OCI-M2 (cell line): ENCODE data around the gene SLC2A10.
"Not testable (repeated sequence)": the region's sequence is repeated elsewhere in the genome, so short reads cannot be mapped to it uniquely, and the experiment has no call there.

Experiments
- DNase-seq: peaks from one replicate; lab custom pipeline; 2025; ENCODE audit not compliant: unreplicated experiment; lab: John Stamatoyannopoulos, UW

Gene SLC2A10

DNA sequence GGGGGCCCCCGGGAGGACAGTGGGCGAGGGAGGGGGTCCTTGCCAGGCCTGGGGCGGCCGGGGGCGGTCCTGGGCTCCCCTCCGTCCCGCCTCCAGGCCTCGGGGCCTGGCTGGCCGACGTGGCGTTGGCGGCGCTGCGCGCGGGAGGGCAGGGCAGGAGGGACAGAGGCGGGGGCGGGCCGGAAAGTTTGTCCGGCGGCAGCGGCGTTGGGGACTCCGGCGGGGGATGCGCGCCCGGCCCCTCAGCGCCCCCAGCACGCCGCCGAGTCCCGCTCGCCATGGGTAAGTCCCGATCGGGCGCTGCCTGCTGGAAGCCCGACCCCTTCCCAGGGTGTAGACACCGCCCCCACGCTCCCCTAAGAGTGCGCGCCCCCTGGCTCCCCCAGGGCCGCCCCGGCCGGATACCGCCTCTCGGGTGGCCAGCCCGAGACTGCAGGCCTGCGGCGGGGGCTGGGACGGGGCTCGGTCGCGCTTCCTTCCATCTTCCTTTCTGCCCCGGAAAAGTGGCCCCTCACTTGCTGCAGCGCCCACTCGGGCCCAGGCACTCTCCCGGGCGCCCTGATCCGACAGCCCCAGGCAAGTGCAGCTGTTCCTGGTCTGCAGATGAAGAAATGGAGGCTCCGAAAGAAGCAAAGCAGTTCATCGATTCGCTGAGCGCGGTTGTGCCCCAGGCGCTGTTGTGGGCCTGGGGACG, at the start of gene SLC2A10:
Gene SLC2A10, plus strand, starts transcription at position 191 of the 694 bp plus-strand sequence. Its CDS starts 88 bp downstream, at position 279.
- DNase-seq, result no peak

DNA sequence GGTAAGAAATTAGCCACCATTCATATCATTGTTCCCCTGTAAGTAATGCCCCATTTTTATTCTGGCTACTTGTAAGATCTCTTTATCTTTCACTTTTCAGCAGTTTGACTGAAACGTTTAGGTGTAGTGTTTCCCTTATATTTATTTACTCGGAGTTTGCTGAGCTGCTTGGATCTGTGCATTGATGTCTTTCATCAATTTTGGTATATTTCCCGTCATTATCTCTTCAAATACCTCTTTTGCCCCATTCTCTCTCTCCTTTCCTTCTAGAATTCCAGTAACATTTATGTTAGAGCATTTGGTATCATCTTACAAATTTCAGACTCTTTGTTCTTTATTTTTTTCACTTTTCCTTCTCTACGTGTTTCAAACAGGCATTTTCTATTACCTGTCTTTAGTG, 49.0 kb upstream of the SLC2A10 start:
- no peak for DNase-seq

DNA sequence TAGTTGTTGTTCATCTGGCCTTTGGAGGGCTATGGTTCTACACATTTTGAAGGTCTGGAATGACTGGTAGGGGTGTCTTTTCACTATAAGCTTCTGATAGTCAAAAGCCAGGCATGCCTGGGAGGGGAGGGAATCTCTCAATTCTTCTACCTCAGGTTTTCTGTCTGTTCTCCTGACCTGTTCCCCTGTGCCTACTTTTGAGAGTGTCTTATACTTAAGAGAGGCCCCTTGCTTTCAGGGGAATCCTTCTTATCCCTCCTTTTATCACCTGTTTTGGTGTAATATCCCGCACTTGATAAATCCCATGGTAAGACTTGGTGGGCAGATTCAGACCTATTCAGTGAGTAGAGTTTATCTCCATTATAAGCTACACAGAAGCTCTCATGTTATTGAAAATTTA, 47.8 kb upstream of the SLC2A10 start:
- no peak for DNase-seq

DNA sequence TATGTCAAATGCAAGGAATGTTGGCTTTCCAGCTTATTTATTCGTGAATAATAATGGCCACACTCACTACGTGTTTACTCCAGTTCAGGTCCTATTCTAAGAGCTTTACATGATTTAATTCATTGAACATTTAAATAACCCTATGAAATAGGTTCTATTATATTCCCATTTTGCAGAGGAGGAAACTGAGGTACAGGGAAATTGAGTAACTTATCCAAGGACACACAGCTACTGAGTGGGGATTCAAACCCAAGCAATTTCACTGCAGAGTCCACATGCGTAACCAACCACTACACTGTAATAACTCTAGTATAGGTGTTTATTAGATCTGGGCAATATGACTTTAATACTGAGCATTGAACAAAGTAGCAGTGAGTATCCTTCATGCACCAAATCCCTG, 45.9 kb upstream of the SLC2A10 start:
- DNase-seq, result no peak

DNA sequence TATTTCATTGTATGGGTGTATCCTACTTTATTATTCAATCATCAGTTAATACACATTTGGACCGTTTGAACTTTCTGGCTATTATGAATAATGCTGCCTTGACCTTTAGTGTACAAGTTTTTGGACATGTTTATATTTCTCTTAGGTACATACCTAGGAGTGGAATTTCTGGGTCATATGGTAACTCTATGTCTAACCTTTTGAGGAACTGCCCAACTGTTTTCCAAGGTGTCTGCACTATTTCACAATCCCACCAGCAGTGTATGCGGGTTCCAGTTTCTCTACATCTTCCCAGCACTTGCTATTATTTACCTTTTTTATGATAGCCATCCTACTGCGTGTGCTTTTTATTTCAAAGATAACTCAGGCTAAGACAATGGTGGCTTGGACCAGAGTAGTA, 43.8 kb upstream of the SLC2A10 start:
- DNase-seq, result no peak

DNA sequence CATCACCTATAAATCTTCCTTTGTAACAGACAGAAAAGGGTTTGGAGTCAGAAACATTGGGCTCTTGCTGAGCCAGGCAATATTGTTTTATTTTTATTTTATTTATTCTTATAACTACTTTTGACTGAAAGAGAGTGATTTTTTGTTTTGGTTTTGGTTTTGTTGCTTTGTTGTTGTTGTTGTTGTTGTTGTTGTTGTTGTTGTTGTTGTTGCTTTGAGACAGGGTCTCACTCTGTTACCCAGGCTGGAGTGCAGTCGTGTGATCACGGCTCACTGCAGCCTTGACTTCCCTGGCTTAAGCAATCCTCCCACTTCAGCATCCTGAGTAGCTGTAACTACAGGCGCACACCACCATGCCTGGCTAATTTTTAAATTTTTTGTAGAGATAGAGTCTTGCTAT, 43.1 kb upstream of the SLC2A10 start:
- DNase-seq, result no peak

DNA sequence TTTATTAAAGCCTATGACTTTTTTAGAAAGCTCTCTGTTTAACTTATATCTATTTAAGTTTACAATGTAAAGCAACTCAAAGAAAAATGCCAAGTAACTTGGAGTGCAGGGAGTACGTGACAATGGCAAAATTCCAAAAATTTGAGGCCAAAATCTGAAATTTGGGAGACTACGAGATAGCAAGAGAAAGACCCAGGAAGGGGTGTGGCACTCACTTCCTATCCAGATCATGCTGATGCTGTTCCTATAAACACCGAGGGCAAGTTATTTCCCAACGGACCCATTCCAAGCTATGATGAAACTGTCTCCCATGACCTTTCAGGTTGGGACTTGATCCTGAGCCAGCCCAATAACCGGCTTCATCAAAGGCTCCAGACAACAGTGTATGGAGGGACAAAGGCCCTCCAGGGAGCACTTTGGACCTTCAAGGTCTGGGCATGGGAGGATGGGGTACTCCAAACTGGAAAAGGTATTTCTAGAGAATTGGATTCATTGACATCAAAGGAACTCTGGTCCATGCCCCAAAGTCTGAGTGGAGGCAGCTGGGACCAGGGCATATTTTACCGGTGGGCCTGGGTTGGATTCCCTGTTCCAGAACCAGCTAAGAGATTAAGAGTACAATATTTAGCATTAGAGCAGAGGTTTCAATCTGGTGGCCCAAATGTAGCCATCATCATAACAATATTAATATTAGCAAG, 42.5 kb upstream of the SLC2A10 start:
- DNase-seq, result no peak

DNA sequence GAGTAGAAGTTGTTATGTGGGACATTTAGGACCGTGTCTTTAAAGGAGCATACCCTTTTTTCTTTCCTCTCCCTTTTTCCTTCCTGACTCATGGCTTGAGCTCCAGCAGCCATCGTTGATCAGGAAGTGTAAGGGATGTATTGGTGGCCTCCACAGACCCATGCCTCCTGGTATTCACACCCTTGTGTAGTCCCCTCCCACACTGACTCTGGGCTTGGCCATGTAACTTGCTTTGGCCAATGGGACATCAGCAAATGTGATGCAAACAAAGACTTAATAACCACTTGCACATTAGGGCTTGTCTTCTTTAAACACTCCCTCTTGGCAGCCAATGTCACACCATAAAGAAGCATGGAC, 39.2 kb upstream of the SLC2A10 start:
- DNase-seq, result no peak

DNA sequence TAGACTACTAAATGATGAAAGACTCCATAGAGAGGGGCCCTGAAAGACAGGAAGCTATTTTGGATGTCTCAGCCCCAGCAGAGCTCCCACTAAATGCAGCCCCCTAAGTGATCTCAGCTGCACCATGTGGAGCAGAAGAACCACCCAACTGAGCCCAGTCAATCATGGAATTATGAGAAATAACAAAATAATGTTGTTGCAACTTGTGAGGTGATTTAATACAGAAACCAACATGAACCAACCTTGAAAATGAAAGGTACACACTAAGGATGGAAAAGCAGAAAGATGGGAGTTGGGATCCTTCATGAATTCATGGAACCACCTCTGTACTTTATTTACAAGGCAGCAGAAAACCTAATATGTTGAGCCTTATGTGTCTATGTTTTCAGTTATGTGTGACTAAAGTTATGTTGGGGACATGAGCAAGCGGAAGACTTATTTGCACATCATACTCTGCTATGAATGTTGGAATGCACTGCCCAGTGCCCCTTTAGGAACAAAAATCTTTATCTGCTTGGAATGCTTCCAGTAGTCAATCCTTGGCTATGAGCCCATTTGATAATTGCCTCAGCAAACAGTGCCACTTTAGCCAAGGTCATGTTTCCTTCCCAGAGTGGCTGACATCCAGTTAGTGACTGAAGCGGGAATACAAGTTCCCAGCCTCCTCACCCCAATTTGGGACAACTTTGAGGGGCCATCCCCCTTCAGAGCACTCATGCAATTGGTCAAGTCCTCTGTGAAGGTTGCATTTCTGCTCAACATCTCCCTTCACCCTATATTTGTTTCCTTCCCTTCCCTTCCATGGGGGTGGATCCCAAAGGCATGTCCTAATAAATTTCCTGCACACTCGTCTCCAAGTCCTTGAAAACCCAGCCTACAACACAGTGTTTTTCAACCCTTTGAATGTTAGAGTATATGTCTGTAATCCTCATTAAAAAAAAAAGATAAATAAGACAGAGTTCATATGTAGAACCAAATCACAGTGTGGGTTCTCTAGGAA, 38.6 kb upstream of the SLC2A10 start:
- DNase-seq, result no peak

DNA sequence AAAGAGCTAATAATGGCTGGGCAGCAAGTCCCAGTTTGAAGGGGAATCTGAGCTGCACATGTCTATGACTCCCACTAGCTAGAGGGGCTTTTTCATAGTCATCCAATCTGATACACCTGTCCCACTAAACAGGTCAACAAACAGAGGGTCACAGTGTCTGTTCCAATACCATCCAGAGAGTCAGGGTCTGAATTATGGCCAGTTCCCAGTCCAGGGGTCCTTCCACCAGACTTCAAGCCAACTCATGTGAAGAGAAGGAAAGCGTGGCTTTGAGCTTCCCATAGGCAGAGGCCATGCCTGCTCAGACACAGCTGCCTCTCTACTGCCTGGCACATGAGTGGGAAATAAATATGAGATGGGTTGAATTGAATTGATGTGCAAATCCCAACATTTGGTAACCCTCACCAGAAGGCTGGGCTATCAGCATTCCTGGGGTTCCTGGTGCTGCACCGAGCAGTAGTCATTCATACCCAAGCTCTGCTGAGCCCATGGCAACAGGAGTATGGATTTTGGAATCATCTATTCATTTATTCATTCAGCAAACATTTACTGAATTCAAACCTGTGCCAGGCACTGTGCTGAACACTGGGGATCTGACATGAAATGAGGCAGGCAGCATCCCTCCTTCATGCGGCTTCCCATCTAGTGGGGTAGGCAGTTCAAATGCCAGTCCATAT, 37.4 kb upstream of the SLC2A10 start:
- no peak for DNase-seq

DNA sequence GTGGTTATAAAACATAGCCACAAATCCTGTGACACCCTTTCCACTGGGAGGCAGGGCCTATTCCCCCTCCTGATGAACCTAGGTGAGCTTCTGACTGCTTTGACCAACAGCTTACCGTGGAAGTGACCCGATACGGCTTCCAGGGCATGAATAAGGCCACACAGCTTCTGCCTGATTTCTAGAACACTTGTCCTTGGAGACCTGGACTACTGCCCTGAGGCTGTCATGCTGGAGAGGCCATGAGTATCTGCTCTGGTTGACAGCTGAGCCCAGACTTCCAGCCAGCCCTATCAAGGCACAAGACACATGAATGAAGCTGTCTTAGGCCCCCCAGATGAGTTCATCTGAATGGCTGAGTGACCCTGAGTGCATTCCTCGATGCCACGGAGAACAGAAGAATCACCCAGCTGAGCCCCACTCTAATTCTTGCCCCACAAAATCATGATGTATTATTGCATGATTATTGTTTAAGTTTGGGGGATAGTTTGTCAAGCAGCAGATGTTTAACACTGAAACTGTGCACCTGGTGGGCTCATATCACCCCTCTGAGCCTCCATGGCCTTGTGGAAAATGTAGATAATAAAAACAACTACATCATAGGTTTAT, 36.8 kb upstream of the SLC2A10 start:
- DNase-seq, result no peak

DNA sequence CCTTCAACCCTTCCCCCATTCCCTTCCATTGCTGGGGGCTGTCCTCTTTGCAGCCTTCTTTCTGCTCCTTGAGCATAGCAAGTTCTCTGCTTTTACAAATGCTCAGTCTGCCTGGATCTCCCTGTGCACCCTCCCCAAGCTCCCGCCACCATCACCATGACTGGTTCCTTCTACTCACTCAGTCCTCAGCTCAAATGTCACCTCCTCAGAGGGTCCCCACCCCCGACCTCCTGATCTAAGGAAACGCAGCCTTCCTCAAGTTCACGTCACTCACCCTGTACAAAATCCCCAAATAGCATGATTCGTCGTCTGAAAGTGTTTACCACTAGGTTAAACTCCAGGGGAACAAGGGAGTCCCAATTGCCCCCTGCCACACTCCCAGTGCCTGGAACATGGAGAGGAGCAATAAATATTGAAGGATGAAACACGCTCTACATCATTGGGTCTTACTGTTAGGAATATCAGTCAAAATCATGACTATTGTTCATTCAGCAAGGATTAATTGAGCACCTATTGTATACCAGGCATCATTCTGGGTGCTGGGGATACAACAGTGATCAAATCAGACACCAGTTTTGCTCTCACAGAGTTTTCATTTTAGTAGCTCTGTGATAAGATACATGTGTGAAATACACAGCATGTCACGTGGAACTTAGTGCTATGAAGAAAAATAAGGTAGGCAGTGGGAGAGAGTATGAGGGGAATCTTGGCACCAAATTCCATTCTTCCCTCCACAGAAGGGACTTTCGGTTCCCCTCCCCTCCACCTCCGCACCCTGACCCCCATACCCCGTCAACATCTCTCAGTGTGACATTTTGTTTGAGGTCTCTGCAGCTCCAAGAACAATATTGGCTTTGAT, 35.8 kb upstream of the SLC2A10 start:
- no peak for DNase-seq

DNA sequence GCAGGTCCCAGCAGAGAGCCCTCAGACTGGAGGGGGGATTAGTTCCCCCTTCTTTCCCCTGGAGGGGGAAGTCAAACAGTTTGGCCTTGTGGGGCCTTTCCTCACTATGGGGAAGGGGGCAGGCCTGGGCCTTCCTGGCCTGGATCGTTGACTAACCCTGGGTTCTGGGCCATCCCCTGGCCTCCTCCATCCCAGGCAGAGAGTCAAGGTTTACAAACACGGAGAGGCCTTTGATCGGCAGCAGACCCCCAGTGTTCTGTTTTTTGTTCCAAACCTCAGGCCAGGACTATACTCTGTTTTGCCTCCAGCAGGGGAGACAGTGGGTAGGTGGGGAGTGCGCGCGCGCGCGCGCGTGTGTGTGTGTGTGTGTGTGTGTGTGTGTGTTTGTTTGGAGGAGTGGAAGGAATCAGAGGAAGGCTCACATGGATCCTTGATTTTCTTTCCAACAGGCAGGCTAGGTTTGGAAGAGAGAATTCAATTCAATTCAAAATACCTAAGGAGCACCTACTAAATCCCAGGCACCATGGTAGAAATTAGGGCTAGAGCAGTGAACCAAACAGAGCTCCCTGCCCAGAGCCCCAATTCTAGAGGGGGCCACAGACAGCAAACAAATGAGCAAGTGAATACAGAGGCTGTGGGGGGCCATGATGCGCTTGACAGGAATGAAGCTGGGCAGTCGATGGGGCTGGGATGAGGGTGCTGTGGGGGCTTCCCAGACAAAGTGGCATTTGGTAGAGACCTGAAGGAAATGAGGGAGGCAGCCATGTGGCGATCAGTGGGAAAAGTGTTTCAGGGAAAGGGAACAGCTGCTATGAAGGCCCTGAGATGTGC, 35.0 kb upstream of the SLC2A10 start:
- DNase-seq, result no peak

DNA sequence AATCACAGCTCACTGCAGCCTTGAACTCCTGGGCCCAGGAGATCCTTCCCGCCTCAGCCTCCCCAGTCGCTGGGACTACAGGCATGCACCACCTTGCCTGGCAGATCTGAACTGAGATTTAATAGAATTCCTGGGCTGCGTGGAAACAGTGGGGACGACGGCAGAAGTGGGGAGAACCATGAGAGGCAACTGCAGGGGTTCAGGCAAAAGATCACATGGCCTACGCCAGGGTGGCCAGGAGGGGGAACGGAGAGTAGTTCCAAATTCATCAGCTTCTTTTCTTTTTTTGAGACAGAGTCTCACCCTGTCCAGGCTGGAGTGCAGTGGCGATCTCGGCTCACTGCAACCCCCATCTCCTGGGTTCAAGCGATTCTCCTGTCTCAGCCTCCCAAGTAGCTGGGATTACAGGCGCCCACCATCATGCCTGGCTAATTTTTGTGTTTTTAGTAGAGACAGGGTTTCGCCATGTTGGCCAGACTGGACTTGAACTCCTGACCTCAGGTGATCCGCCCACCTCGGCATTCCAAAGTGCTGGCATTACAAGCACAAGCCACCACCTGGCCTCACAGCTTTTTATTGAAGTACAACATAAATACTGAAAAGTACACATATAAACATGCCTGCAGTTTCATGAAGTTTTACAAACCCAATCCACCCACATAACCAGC, 32.7 kb upstream of the SLC2A10 start:
- DNase-seq, result not testable (repeated sequence)

DNA sequence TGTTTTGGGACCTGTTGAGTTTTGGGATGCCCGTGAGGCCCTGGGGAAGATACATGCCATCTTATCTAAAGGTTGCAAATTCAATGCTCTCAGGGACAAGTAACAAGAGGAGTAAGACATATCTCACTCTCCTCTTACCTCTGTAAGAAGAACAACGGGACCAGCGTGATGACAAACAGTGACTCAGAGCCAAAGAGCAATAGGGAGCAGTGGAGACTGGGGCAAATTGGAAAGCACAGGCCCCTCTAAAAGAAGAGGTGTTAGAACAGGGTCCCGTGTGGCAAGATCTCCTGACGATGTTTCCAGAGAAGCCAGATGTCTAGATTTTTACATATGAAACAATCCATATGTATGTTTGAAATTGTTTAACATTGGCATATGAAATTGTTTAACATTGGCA, 31.8 kb upstream of the SLC2A10 start:
- no peak for DNase-seq

DNA sequence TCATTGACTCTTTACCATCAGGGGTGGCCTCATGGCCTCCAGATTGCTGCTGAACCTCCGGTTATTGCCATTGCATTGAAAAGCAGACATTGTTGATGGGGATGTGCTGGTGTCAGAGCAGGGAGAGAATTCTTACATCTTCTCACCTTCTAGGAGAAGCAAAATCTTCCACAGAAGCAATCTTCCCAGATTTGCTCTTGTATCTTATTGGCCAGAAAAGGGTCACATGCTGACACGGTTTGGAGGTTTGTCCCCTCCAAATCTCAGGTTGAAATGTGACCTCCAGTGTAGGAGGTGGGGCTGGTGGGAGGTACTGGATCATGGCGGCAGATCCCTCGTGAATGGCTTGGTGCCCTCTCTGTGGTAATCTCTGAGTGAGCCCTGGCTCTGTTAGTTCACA, 30.9 kb upstream of the SLC2A10 start:
- DNase-seq, result no peak

DNA sequence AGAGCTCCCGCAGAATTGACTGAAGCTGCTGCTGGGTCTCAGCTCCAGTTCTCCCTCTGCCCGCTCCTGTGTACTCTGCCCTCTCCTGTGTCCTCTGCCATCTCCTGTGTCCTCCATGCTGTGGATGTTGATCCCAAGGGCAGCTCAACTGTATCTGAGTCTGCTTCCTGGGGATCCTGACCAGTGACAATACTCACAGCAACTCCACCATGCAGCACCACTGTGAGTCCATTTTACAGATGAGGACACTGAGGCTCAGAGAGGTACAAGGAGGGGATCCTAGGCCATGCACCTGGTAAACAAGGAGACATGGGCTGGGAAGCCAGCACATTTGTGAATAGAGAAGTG, 28.8 kb upstream of the SLC2A10 start:
- DNase-seq, result no peak

DNA sequence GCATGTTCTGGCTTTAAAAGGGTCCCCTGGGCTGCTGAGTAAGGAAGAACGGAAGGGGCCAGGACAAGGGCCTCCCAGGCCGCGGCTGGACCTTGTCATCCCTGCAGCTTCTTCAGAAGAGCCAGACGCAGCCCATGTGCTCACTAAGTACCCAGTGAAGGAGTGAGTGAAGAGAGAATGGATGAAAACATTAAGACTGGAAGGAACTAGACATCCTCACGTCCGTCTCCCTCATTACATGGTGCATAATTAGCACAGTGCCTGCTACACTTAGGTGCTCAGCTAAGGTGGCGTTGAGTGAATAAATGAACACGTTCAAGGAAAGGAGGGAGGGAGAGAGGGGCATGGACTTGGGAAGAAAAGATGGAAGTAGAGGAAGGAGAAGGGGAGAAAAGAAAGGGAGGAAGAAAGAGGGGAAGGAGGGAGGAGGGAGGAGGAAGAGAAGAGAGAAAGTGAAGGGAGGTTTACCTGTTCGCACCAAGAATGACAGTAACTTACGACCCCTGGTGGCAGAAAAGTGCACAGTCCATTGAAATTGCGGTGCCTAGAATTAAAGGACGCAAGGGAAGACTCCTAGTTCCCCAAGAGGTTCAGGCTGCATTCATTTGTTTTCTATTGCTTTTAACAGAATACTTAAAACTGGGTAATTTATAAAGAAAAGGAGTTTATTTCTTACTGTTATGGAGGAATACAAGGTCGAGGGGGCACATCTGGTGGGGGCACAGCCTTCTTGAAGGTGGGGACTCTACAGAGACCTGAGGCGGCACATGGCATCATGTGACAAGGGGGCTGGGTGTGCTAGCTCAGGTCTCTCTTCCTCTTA, 28.2 kb upstream of the SLC2A10 start:
- DNase-seq, result no peak
